IPS DF 6.9 (cell line): Measurements from ENCODE around the gene CMC4.
A peak's percentile ranks its signal among the peaks of the same experiment; 100 is the strongest.

Experiments
- DNase-seq: peaks from one replicate; pipeline ENCODE4 v3.0.0-alpha.2; 2013; ENCODE audit warnings: low read depth, low spot score
- H3K27ac ChIP-seq: one replicate; pipeline ENCODE4 v1.5.1; 2013; ENCODE audit warnings: low read length, control low read depth
- H3K27me3 ChIP-seq: 2 replicates; pipeline ENCODE4 v1.6.1; 2013; ENCODE audit warnings: mild to moderate bottlenecking, low read length; ENCODE audit not compliant: control insufficient read depth, insufficient read depth
- H3K36me3 ChIP-seq: 2 replicates; pipeline ENCODE4 v1.6.1; 2013; ENCODE audit warnings: low read length; ENCODE audit not compliant: control insufficient read depth, insufficient read depth
- H3K4me1 ChIP-seq: 2 replicates; pipeline ENCODE4 v1.6.1; 2013; ENCODE audit warnings: low read length; ENCODE audit not compliant: control insufficient read depth, insufficient read depth
- H3K4me3 ChIP-seq: 2 replicates; pipeline ENCODE4 v1.5.1; 2013; ENCODE audit warnings: mild to moderate bottlenecking, low read length
- H3K9me3 ChIP-seq: 2 replicates; pipeline ENCODE4 v1.6.1; 2013; ENCODE audit warnings: low read length, inconsistent platforms; ENCODE audit not compliant: control insufficient read depth, insufficient read depth
- WGBS: extraction: QIAGEN DNeasy Blood & Tissue Kit; methylation state at CpG from one replicate; pipeline ENCODE4 v1.1.7; 2013; ENCODE audit warnings: mixed read lengths, missing lambda C conversion rate; ENCODE audit not compliant: insufficient read length, insufficient coverage; 5-methylcytosine and 5-hydroxymethylcytosine counted together

Gene CMC4

GRCh38 chrX:155071694-155072280, 851 bp upstream of the CMC4 start:
- H3K27ac ChIP-seq: no peak overlapping the region
- no peaks in the 10 kb centered on the region for H3K27me3 ChIP-seq
- H3K4me1 ChIP-seq: no peaks in the 10 kb centered on the region
- DNase-seq: no peak
- WGBS: no CpG with 5 or more reads among the region's 25 CpGs
- H3K4me3 ChIP-seq: peak overlapping the region; percentile 73
- no peaks in the 10 kb centered on the region; the same call in 1 of the 2 replicates for H3K36me3 ChIP-seq
- H3K9me3 ChIP-seq: no peaks in the 10 kb centered on the region

- peak overlapping the region; percentile 49; the same call in 1 of the 2 replicates for H3K4me3 ChIP-seq
- no peaks in the 10 kb centered on the region for H3K4me1 ChIP-seq
- no CpG with 5 or more reads among the region's 16 CpGs for WGBS
- H3K36me3 ChIP-seq: no peaks in the 10 kb centered on the region; the same call in 1 of the 2 replicates
- H3K27me3 ChIP-seq: no peaks in the 10 kb centered on the region
- no peaks in the 10 kb centered on the region for H3K9me3 ChIP-seq
- no peak overlapping the region for H3K27ac ChIP-seq
- no peak for DNase-seq
Observed at GRCh38 chrX:155070663-155070974, 317 bp downstream of the CMC4 start.

GRCh38 chrX:155070038-155070437, 898 bp downstream of the CMC4 start:
- H3K4me1 ChIP-seq: no peaks in the 10 kb centered on the region
- no peak for DNase-seq
- H3K4me3 ChIP-seq: peak overlapping the region; percentile 49; the same call in 1 of the 2 replicates
- no peaks in the 10 kb centered on the region for H3K27me3 ChIP-seq
- WGBS: no CpG with 5 or more reads among the region's 12 CpGs
- H3K9me3 ChIP-seq: no peaks in the 10 kb centered on the region
- H3K27ac ChIP-seq: no peak overlapping the region
- no peaks in the 10 kb centered on the region; the same call in 1 of the 2 replicates for H3K36me3 ChIP-seq

GRCh38 chrX:155069414-155069813, 1.5 kb downstream of the CMC4 start:
- Histone ChIP-seq H3K36me3 (no peaks in the 10 kb centered on the region; the same call in 1 of the 2 replicates), H3K4me3 (no peak overlapping the region), H3K27me3 (no peaks in the 10 kb centered on the region), H3K27ac (no peak overlapping the region), H3K9me3 (no peaks in the 10 kb centered on the region), H3K4me1 (no peaks in the 10 kb centered on the region)
- no CpG with 5 or more reads among the region's 1 CpG for WGBS
- DNase-seq: no peak

GRCh38 chrX:155068165-155068564, 2.8 kb downstream of the CMC4 start:
- H3K36me3 ChIP-seq: no peaks in the 10 kb centered on the region
- H3K27me3 ChIP-seq: no peaks in the 10 kb centered on the region
- no CpG with 5 or more reads among the region's 1 CpG for WGBS
- no peak for DNase-seq
- H3K4me1 ChIP-seq: no peaks in the 10 kb centered on the region
- H3K4me3 ChIP-seq: no peak overlapping the region
- H3K27ac ChIP-seq: no peak overlapping the region
- H3K9me3 ChIP-seq: no peaks in the 10 kb centered on the region

GRCh38 chrX:155065035-155065734, 5.8 kb downstream of the CMC4 start:
- no CpG with 5 or more reads among the region's 8 CpGs for WGBS
- no peak overlapping the region for H3K27ac ChIP-seq
- DNase-seq: no peak

GRCh38 chrX:155061760-155062159, 9.2 kb downstream of the CMC4 start:
- Histone ChIP-seq H3K4me1 (no peaks in the 10 kb centered on the region), H3K36me3 (no peaks in the 10 kb centered on the region), H3K27ac (no peak overlapping the region), H3K9me3 (no peaks in the 10 kb centered on the region), H3K4me3 (no peak overlapping the region), H3K27me3 (no peaks in the 10 kb centered on the region)
- no CpG with 5 or more reads among the region's 4 CpGs for WGBS
- no peak for DNase-seq

More at GRCh38 chrX:155065035-155065734, 5.8 kb downstream of the CMC4 start:
- Histone ChIP-seq H3K36me3 (no peaks in the 10 kb centered on the region), H3K4me3 (no peak overlapping the region), H3K4me1 (no peaks in the 10 kb centered on the region), H3K9me3 (no peaks in the 10 kb centered on the region), H3K27me3 (no peaks in the 10 kb centered on the region)

GRCh38 chrX:155056877-155057792, 13.8 kb downstream of the CMC4 start:
- WGBS: no CpG with 5 or more reads among the region's 25 CpGs
- peak; percentile 29 for DNase-seq
- Histone ChIP-seq H3K9me3 (no peaks in the 10 kb centered on the region), H3K4me1 (no peaks in the 10 kb centered on the region), H3K27me3 (no peaks in the 10 kb centered on the region), H3K27ac (no peak overlapping the region), H3K4me3 (no peak overlapping the region), H3K36me3 (no peaks in the 10 kb centered on the region; the same call in 1 of the 2 replicates)

GRCh38 chrX:155056471-155056870, 14.5 kb downstream of the CMC4 start:
- DNase-seq: no peak
- no peaks in the 10 kb centered on the region; the same call in 1 of the 2 replicates for H3K36me3 ChIP-seq
- no peaks in the 10 kb centered on the region for H3K9me3 ChIP-seq
- H3K27ac ChIP-seq: no peak overlapping the region
- no peaks in the 10 kb centered on the region for H3K4me1 ChIP-seq
- no peaks in the 10 kb centered on the region for H3K27me3 ChIP-seq
- WGBS: no CpG with 5 or more reads among the region's 1 CpG
- H3K4me3 ChIP-seq: no peak overlapping the region

GRCh38 chrX:155055494-155055893, 15.4 kb downstream of the CMC4 start:
- no peak overlapping the region for H3K4me3 ChIP-seq
- DNase-seq: no peak
- H3K9me3 ChIP-seq: no peaks in the 10 kb centered on the region
- H3K4me1 ChIP-seq: no peaks in the 10 kb centered on the region
- no peaks in the 10 kb centered on the region for H3K27me3 ChIP-seq
- no peaks in the 10 kb centered on the region; the same call in 1 of the 2 replicates for H3K36me3 ChIP-seq
- H3K27ac ChIP-seq: no peak overlapping the region
- no CpG with 5 or more reads among the region's 3 CpGs for WGBS
